ENCODE data around the gene ZNF282. TPM values are rescaled to one million over a fixed set of nuclear protein-coding genes. Genes with fewer than 3 reads are reported as not detected.
"Not testable (repeated sequence)": the region's sequence is repeated elsewhere in the genome, so short reads cannot be mapped to it uniquely, and the experiment has no call there.

Gene ZNF282
- total and polyA plus RNA-seq, 4 donors = 5.3 to 21.4 (median 12.2) TPM

- Histone ChIP-seq H3K36me3 (ENCODE audit: control insufficient read depth in 1 of 2, insufficient read depth in 2 of 2, low read length in 1 of 2) (no peaks in the 10 kb centered on the region), H3K4me1 (ENCODE audit: control insufficient read depth in 1 of 2, insufficient read depth in 2 of 2, low read length in 2 of 2) (no peaks in the 10 kb centered on the region), H3K27me3 (ENCODE audit: control insufficient read depth in 1 of 2, insufficient read depth in 2 of 2, low read length in 1 of 2) (no peaks in the 10 kb centered on the region), H3K9me3 (ENCODE audit: control insufficient read depth, low read length) (no peaks in the 10 kb centered on the region), H3K4me3 (ENCODE audit: low read length in 2 of 2) (no peak overlapping the region), H3K27ac (ENCODE audit: low read depth in 1 of 2, low read length in 2 of 2) (no peak overlapping the region)
- ATAC-seq (ENCODE audit: low FRiP score) (no peak), DNase-seq (no peak)
- intact Hi-C loops (cut with DNase I) = loop anchor here in 1 of 2 donors (5.0 kb wide), 1 partner anchor 40 kb away; the partner anchor contains the start of gene ZNF282
- WGBS, 2 donors = 79 to 81% methylated on average over 7 of the region's 7 CpGs
These were observed 42.2 kb downstream of the ZNF282 start for GRCh38 chr7:149237502-149237901.

GRCh38 chr7:149238051-149238450, 42.7 kb downstream of the ZNF282 start:
- Histone ChIP-seq H3K36me3 (ENCODE audit: control insufficient read depth in 1 of 2, insufficient read depth in 2 of 2, low read length in 1 of 2) (no peaks in the 10 kb centered on the region), H3K9me3 (ENCODE audit: control insufficient read depth, low read length) (no peaks in the 10 kb centered on the region), H3K4me3 (ENCODE audit: low read length in 2 of 2) (no peak overlapping the region), H3K27me3 (ENCODE audit: control insufficient read depth in 1 of 2, insufficient read depth in 2 of 2, low read length in 1 of 2) (no peaks in the 10 kb centered on the region), H3K27ac (ENCODE audit: low read depth in 1 of 2, low read length in 2 of 2) (no peak overlapping the region), H3K4me1 (ENCODE audit: control insufficient read depth in 1 of 2, insufficient read depth in 2 of 2, low read length in 2 of 2) (no peaks in the 10 kb centered on the region)
- DNase-seq (no peak), ATAC-seq (ENCODE audit: low FRiP score) (no peak)
- WGBS, 2 donors = 75% methylated on average over 3 of the region's 3 CpGs
- intact Hi-C loops (cut with DNase I) = loop anchor here in 1 of 2 donors (5.0 kb wide), 1 partner anchor 41 kb away; the partner anchor contains the start of gene ZNF282

GRCh38 chr7:149239345-149240143, 44.2 kb downstream of the ZNF282 start, which contains the start of gene ZNF212:
TSS of gene ZNF212 (plus strand) at chr7:149239651. CDS start at chr7:149239779, 128 bp downstream.
- Histone ChIP-seq H3K4me3 (ENCODE audit: low read length in 2 of 2) (peak within 1 kb of the TSS; percentile 70 to 82), H3K4me1 (ENCODE audit: control insufficient read depth in 1 of 2, insufficient read depth in 2 of 2, low read length in 2 of 2) (no peaks in the 10 kb centered on the region), H3K27me3 (ENCODE audit: control insufficient read depth in 1 of 2, insufficient read depth in 2 of 2, low read length in 1 of 2) (no peaks in the 10 kb centered on the region), H3K9me3 (ENCODE audit: control insufficient read depth, low read length) (no peaks in the 10 kb centered on the region), H3K36me3 (ENCODE audit: control insufficient read depth in 1 of 2, insufficient read depth in 2 of 2, low read length in 1 of 2) (no peaks in the 10 kb centered on the region), H3K27ac (ENCODE audit: low read depth in 1 of 2, low read length in 2 of 2) (no peak within 1 kb of the TSS)
- 0% methylated on average over 55 to 64 of the region's 64 CpGs for WGBS, 2 donors
- intact Hi-C loops (cut with DNase I) = loop anchor here in 1 of 2 donors (5.0 kb wide), 1 partner anchor 42 kb away; the partner anchor contains the start of gene ZNF282
- ATAC-seq (ENCODE audit: low FRiP score) (peak; percentile 100), DNase-seq (peak; percentile 94 to 96)

- Histone ChIP-seq H3K9me3 (ENCODE audit: control insufficient read depth, low read length) (no peaks in the 10 kb centered on the region), H3K4me1 (ENCODE audit: control insufficient read depth in 1 of 2, insufficient read depth in 2 of 2, low read length in 2 of 2) (no peaks in the 10 kb centered on the region), H3K27ac (ENCODE audit: low read depth in 1 of 2, low read length in 2 of 2) (no peak overlapping the region), H3K27me3 (ENCODE audit: control insufficient read depth in 1 of 2, insufficient read depth in 2 of 2, low read length in 1 of 2) (no peaks in the 10 kb centered on the region), H3K36me3 (ENCODE audit: control insufficient read depth in 1 of 2, insufficient read depth in 2 of 2, low read length in 1 of 2) (no peaks in the 10 kb centered on the region), H3K4me3 (ENCODE audit: low read length in 2 of 2) (peak overlapping the region in 1 of 2 donors; percentile 82)
- intact Hi-C loops (cut with DNase I) = no loop called here
- ATAC-seq (ENCODE audit: low FRiP score) (no peak), DNase-seq (no peak)
- 76 to 80% methylated on average over 5 of the region's 5 CpGs for WGBS, 2 donors
These were observed 45.3 kb downstream of the ZNF282 start for GRCh38 chr7:149240637-149241036.

GRCh38 chr7:149241696-149242095, 46.4 kb downstream of the ZNF282 start:
- H3K36me3 ChIP-seq (ENCODE audit: control insufficient read depth in 1 of 2, insufficient read depth in 2 of 2, low read length in 1 of 2) = no peaks in the 10 kb centered on the region
- no peaks in the 10 kb centered on the region for H3K9me3 ChIP-seq (ENCODE audit: control insufficient read depth, low read length)
- DNase-seq (peak in 1 of 2 donors; percentile 11), ATAC-seq (ENCODE audit: low FRiP score) (no peak)
- H3K4me3 ChIP-seq (ENCODE audit: low read length in 2 of 2) = no peak overlapping the region
- H3K27me3 ChIP-seq (ENCODE audit: control insufficient read depth in 1 of 2, insufficient read depth in 2 of 2, low read length in 1 of 2) = no peaks in the 10 kb centered on the region
- H3K4me1 ChIP-seq (ENCODE audit: control insufficient read depth in 1 of 2, insufficient read depth in 2 of 2, low read length in 2 of 2) = no peaks in the 10 kb centered on the region
- H3K27ac ChIP-seq (ENCODE audit: low read depth in 1 of 2, low read length in 2 of 2) = no peak overlapping the region
- intact Hi-C loops (cut with DNase I) = no loop called here
- WGBS, 2 donors = 96% methylated on average over 5 of the region's 5 CpGs

GRCh38 chr7:149245244-149245643, 49.9 kb downstream of the ZNF282 start:
- H3K27ac ChIP-seq (ENCODE audit: low read depth in 1 of 2, low read length in 2 of 2) = no peak overlapping the region
- no peaks in the 10 kb centered on the region for H3K36me3 ChIP-seq (ENCODE audit: control insufficient read depth in 1 of 2, insufficient read depth in 2 of 2, low read length in 1 of 2)
- no peak for DNase-seq
- H3K4me3 ChIP-seq (ENCODE audit: low read length in 2 of 2) = no peak overlapping the region
- no peak for ATAC-seq (ENCODE audit: low FRiP score)
- no peaks in the 10 kb centered on the region for H3K9me3 ChIP-seq (ENCODE audit: control insufficient read depth, low read length)
- no peaks in the 10 kb centered on the region for H3K27me3 ChIP-seq (ENCODE audit: control insufficient read depth in 1 of 2, insufficient read depth in 2 of 2, low read length in 1 of 2)
- intact Hi-C loops (cut with DNase I) = no loop called here
- no peaks in the 10 kb centered on the region for H3K4me1 ChIP-seq (ENCODE audit: control insufficient read depth in 1 of 2, insufficient read depth in 2 of 2, low read length in 2 of 2)
- 78% methylated on average over 5 of the region's 5 CpGs for WGBS, 2 donors

GRCh38 chr7:149245744-149246143, 50.4 kb downstream of the ZNF282 start:
- H3K36me3 ChIP-seq (ENCODE audit: control insufficient read depth in 1 of 2, insufficient read depth in 2 of 2, low read length in 1 of 2) = peaks cover 0 to 3% of the 10 kb centered on the region in 2 donors
- ATAC-seq (ENCODE audit: low FRiP score) (no peak), DNase-seq (no peak)
- WGBS, 2 donors = 79 to 80% methylated on average over 5 of the region's 5 CpGs
- no peaks in the 10 kb centered on the region for H3K9me3 ChIP-seq (ENCODE audit: control insufficient read depth, low read length)
- intact Hi-C loops (cut with DNase I) = no loop called here
- H3K4me1 ChIP-seq (ENCODE audit: control insufficient read depth in 1 of 2, insufficient read depth in 2 of 2, low read length in 2 of 2) = no peaks in the 10 kb centered on the region
- no peak overlapping the region for H3K27ac ChIP-seq (ENCODE audit: low read depth in 1 of 2, low read length in 2 of 2)
- H3K27me3 ChIP-seq (ENCODE audit: control insufficient read depth in 1 of 2, insufficient read depth in 2 of 2, low read length in 1 of 2) = no peaks in the 10 kb centered on the region
- H3K4me3 ChIP-seq (ENCODE audit: low read length in 2 of 2) = no peak overlapping the region

GRCh38 chr7:149248777-149249176, 53.4 kb downstream of the ZNF282 start:
- intact Hi-C loops (cut with DNase I) = no loop called here
- 71 to 73% methylated on average over 3 of the region's 3 CpGs for WGBS, 2 donors
- DNase-seq (no peak), ATAC-seq (ENCODE audit: low FRiP score) (no peak)
- Histone ChIP-seq H3K4me3 (ENCODE audit: low read length in 2 of 2) (no peak overlapping the region), H3K9me3 (ENCODE audit: control insufficient read depth, low read length) (no peaks in the 10 kb centered on the region), H3K27me3 (ENCODE audit: control insufficient read depth in 1 of 2, insufficient read depth in 2 of 2, low read length in 1 of 2) (no peaks in the 10 kb centered on the region), H3K36me3 (ENCODE audit: control insufficient read depth in 1 of 2, insufficient read depth in 2 of 2, low read length in 1 of 2) (peaks cover 0 to 9% of the 10 kb centered on the region in 2 donors), H3K4me1 (ENCODE audit: control insufficient read depth in 1 of 2, insufficient read depth in 2 of 2, low read length in 2 of 2) (no peaks in the 10 kb centered on the region), H3K27ac (ENCODE audit: low read depth in 1 of 2, low read length in 2 of 2) (no peak overlapping the region)

GRCh38 chr7:149250151-149250550, 54.8 kb downstream of the ZNF282 start:
- H3K9me3 ChIP-seq (ENCODE audit: control insufficient read depth, low read length); H3K36me3 ChIP-seq (ENCODE audit: control insufficient read depth in 1 of 2, insufficient read depth in 2 of 2, low read length in 1 of 2); H3K4me1 ChIP-seq (ENCODE audit: control insufficient read depth in 1 of 2, insufficient read depth in 2 of 2, low read length in 2 of 2); DNase-seq; H3K27me3 ChIP-seq (ENCODE audit: control insufficient read depth in 1 of 2, insufficient read depth in 2 of 2, low read length in 1 of 2); intact Hi-C loops (cut with DNase I); ATAC-seq (ENCODE audit: low FRiP score); H3K27ac ChIP-seq (ENCODE audit: low read depth in 1 of 2, low read length in 2 of 2); H3K4me3 ChIP-seq (ENCODE audit: low read length in 2 of 2): not testable (repeated sequence)
- WGBS, 2 donors = 93 to 95% methylated on average over 18 of the region's 18 CpGs

Measured in aorta (tissue), 5 donors.